Natural killer cell (primary cell): ENCODE data around the gene CNDP1. TPM values are rescaled to one million over a fixed set of nuclear protein-coding genes. Genes with fewer than 3 reads are reported as not detected.

ENCODE experiments used
- ATAC-seq, 3 donors: fragments of 150-1000 bp in 2 of 3; fragments of 200-7000 bp in 1 of 3; cut with Tn5 transposase; 1 replicate in 1 of 3; 2 replicates in 2 of 3; pipeline ENCODE4 v1.10.0; 2021; ENCODE audit warnings: mild to moderate bottlenecking in 2 of 3, moderate library complexity in 2 of 3
- DNase-seq, 2 donors: peaks; one replicate each; pipeline versions ENCODE4 v3.0.0 to v3.0.0-alpha.2; 2013 to 2021; ENCODE audit warnings: mixed read lengths in 1 of 2
- H3K27ac ChIP-seq: one replicate; pipeline ENCODE4 v1.5.1; 2013; ENCODE audit warnings: mild to moderate bottlenecking, low read length
- H3K27me3 ChIP-seq: one replicate; pipeline ENCODE4 v1.6.1; 2013; ENCODE audit warnings: low read length; ENCODE audit not compliant: control insufficient read depth, insufficient read depth
- H3K36me3 ChIP-seq: one replicate; pipeline ENCODE4 v1.6.1; 2013; ENCODE audit warnings: low read length; ENCODE audit not compliant: control insufficient read depth, insufficient read depth
- H3K4me1 ChIP-seq: one replicate; pipeline ENCODE4 v1.6.1; 2013; ENCODE audit warnings: low read length; ENCODE audit not compliant: control insufficient read depth, insufficient read depth
- H3K4me3 ChIP-seq: one replicate; pipeline ENCODE4 v1.5.1; 2013; ENCODE audit warnings: low read length
- H3K9me3 ChIP-seq: one replicate; pipeline ENCODE4 v1.6.1; 2013; ENCODE audit warnings: low read length; ENCODE audit not compliant: control insufficient read depth, insufficient read depth
- H3K27ac Mint-ChIP-seq, 2 donors: one replicate each; pipeline ENCODE4 v1.8.0; 2022; ENCODE audit warnings: mild to moderate bottlenecking in 2 of 2, mixed read lengths in 2 of 2, moderate library complexity in 1 of 2
- H3K27me3 Mint-ChIP-seq, 2 donors: one replicate each; pipeline ENCODE4 v1.8.0; 2022; ENCODE audit warnings: low read depth in 2 of 2, mixed read lengths in 2 of 2
- H3K36me3 Mint-ChIP-seq: one replicate; pipeline ENCODE4 v1.8.0; 2022; ENCODE audit warnings: mixed read lengths
- H3K4me1 Mint-ChIP-seq, 2 donors: one replicate each; pipeline ENCODE4 v1.8.0; 2022; ENCODE audit warnings: mixed read lengths in 2 of 2
- H3K4me3 Mint-ChIP-seq: one replicate; pipeline ENCODE4 v1.8.0; 2022; ENCODE audit warnings: mild to moderate bottlenecking, moderate library complexity, mixed read lengths
- H3K9me3 Mint-ChIP-seq, 2 donors: one replicate each; pipeline ENCODE4 v1.8.0; 2022; ENCODE audit warnings: mixed read lengths in 2 of 2
- CTCF ChIP-seq: fragments of 200-600 bp; IDR thresholded peaks from one replicate; pipeline ENCODE4 v1.8.0; 2022; ENCODE audit warnings: antibody characterized with exemption
- WGBS: methylation state at CpG from one replicate; pipeline ENCODE4 v1.1.7; 2013; ENCODE audit warnings: missing lambda C conversion rate; ENCODE audit not compliant: insufficient coverage; 5-methylcytosine and 5-hydroxymethylcytosine counted together
- intact Hi-C: fragments of 100-400 bp; cut with micrococcal nuclease; formaldehyde crosslinking; loops from one replicate; pipeline ENCODE4 v1.14.2; 2022
- total RNA-seq, 4 donors: library from RNA; stranded (reverse); fragments of 120-200 nt in 1 of 4; gene quantifications; one replicate each; pipeline versions ENCODE4 v1.2.3 to v1.2.4, GENCODE V29; 2013 to 2022

The CNDP1 gene
- total RNA-seq, 3 donors from 2014 or later (not counting 1 experiment from before 2014, with no cell fraction given) = 0.31 to 0.60 (median 0.57) TPM

GRCh38 chr18:74516271-74517235 is 17.7 kb upstream of the CNDP1 start:
- intact Hi-C loops = no loop called here
- no peak for ATAC-seq
- DNase-seq = no peak
- Mint-ChIP-seq H3K27me3 (no peaks in the 10 kb centered on the region), H3K27ac (no peak overlapping the region), H3K4me1 (peaks cover 6 to 23% of the 10 kb centered on the region in 2 donors), H3K9me3 (no peaks in the 10 kb centered on the region), H3K36me3 (peaks cover 11% of the 10 kb centered on the region), H3K4me3 (no peak overlapping the region)
- Histone ChIP-seq H3K9me3 (no peaks in the 10 kb centered on the region), H3K4me1 (no peaks in the 10 kb centered on the region), H3K27ac (no peak overlapping the region), H3K36me3 (peaks cover 89% of the 10 kb centered on the region), H3K27me3 (no peaks in the 10 kb centered on the region), H3K4me3 (no peak overlapping the region)
- 96% methylated on average over 34 of the region's 35 CpGs for WGBS
- TF ChIP-seq CTCF = no peak

GRCh38 chr18:74517236-74517630 is 17.1 kb upstream of the CNDP1 start:
- Mint-ChIP-seq H3K36me3 (peaks cover 11% of the 10 kb centered on the region), H3K27me3 (no peaks in the 10 kb centered on the region)

GRCh38 chr18:74518456-74519295 is 15.6 kb upstream of the CNDP1 start:
- H3K36me3 Mint-ChIP-seq = peaks cover 11% of the 10 kb centered on the region
- H3K27me3 Mint-ChIP-seq = no peaks in the 10 kb centered on the region
- H3K4me1 Mint-ChIP-seq = peaks cover 6 to 13% of the 10 kb centered on the region in 2 donors
- 85% methylated on average over 30 of the region's 32 CpGs for WGBS
- H3K4me3 ChIP-seq = no peak overlapping the region
- no peaks in the 10 kb centered on the region for H3K4me1 ChIP-seq
- no peaks in the 10 kb centered on the region for H3K9me3 ChIP-seq
- no peak overlapping the region for H3K27ac ChIP-seq
- no peaks in the 10 kb centered on the region for H3K9me3 Mint-ChIP-seq
- H3K36me3 ChIP-seq = peaks cover 73% of the 10 kb centered on the region
- no peak overlapping the region for H3K27ac Mint-ChIP-seq
- TF ChIP-seq CTCF = no peak
- H3K4me3 Mint-ChIP-seq = no peak overlapping the region
- no peaks in the 10 kb centered on the region for H3K27me3 ChIP-seq
- DNase-seq (no peak), ATAC-seq (no peak)
- intact Hi-C loops = no loop called here

More at GRCh38 chr18:74517236-74517630, 17.1 kb upstream of the CNDP1 start:
- no peaks in the 10 kb centered on the region for H3K4me1 ChIP-seq
- H3K27ac ChIP-seq = no peak overlapping the region
- H3K27ac Mint-ChIP-seq = no peak overlapping the region
- no peak overlapping the region for H3K4me3 Mint-ChIP-seq
- ATAC-seq (no peak), DNase-seq (no peak)
- H3K9me3 ChIP-seq = no peaks in the 10 kb centered on the region
- intact Hi-C loops = no loop called here
- H3K9me3 Mint-ChIP-seq = no peaks in the 10 kb centered on the region
- H3K27me3 ChIP-seq = no peaks in the 10 kb centered on the region
- H3K36me3 ChIP-seq = peaks cover 85% of the 10 kb centered on the region
- H3K4me3 ChIP-seq = no peak overlapping the region
- 97% methylated on average over 15 of the region's 15 CpGs for WGBS
- H3K4me1 Mint-ChIP-seq = peaks cover 6 to 23% of the 10 kb centered on the region in 2 donors
- no peak for TF ChIP-seq CTCF
